Panc1 (cell line): ENCODE results near the gene ANO1. TPM values are rescaled to one million over a fixed set of nuclear protein-coding genes. Genes with fewer than 3 reads are reported as not detected.

Source experiments
- ATAC-seq: fragments of 200-7000 bp; cut with Tn5 transposase; 2 replicates; pipeline ENCODE4 v1.9.1; 2020; ENCODE audit warnings: mild to moderate bottlenecking, moderate library complexity
- BruUV-seq: library from RNA; stranded (reverse); fragments of 400-500 nt; replicated peaks from 2 replicates; lab custom pipeline; 2021; lab: Mats Ljungman, UMichigan
- CTCF ChIA-PET: fragments of 300-600 bp; sonication (Branson Sonifier 250); formaldehyde crosslinking; loops from one replicate; lab custom pipeline; 2022; ENCODE audit warnings: antibody characterized with exemption; lab: Charles Lee
- POLR2A ChIA-PET: fragments of 300-600 bp; sonication (Branson Sonifier 250); formaldehyde crosslinking; loops from one replicate; lab custom pipeline; 2022; ENCODE audit warnings: antibody characterized with exemption; lab: Charles Lee
- DNase-seq: peaks from one replicate; pipeline ENCODE4 v3.0.0-alpha.2; 2010; ENCODE audit warnings: low read depth, low spot score
- H3K27ac ChIP-seq: 2 replicates; pipeline ENCODE4 v1.5.1; 2011; ENCODE audit warnings: mild to moderate bottlenecking, low read length, inconsistent platforms
- H3K27me3 ChIP-seq: fragments of 200-500 bp; sonication (Bioruptor generic); 2 replicates; pipeline ENCODE4 v1.6.0; 2014; ENCODE audit warnings: low read length, inconsistent platforms; ENCODE audit not compliant: control insufficient read depth, insufficient read depth
- H3K36me3 ChIP-seq: fragments of 200-500 bp; sonication (Bioruptor generic); 2 replicates; pipeline ENCODE4 v1.5.1; 2014; ENCODE audit warnings: inconsistent platforms, mild to moderate bottlenecking, low read length, moderate library complexity; ENCODE audit not compliant: control insufficient read depth, insufficient read depth
- H3K4me1 ChIP-seq: 2 replicates; pipeline ENCODE4 v1.5.1; 2011; ENCODE audit warnings: inconsistent platforms, mild to moderate bottlenecking, low read length, moderate library complexity; ENCODE audit not compliant: control insufficient read depth, insufficient read depth
- H3K4me3 ChIP-seq, 2 experiments: 2 replicates each; pipeline ENCODE4 v1.5.1; 2011 to 2012; ENCODE audit warnings: low read depth in 2 of 2, low read length in 2 of 2, mild to moderate bottlenecking in 2 of 2, inconsistent platforms in 1 of 2, moderate library complexity in 1 of 2
- H3K9me3 ChIP-seq: fragments of 200-500 bp; sonication (Bioruptor generic); 2 replicates; pipeline ENCODE4 v1.5.1; 2014; ENCODE audit warnings: low read depth, mild to moderate bottlenecking, inconsistent platforms, low read length, moderate library complexity; ENCODE audit not compliant: control insufficient read depth, insufficient read depth
- CTCF ChIP-seq: fragments of 450-650 bp; IDR thresholded peaks from 2 replicates; pipeline ENCODE4 v1.5.1; 2017; ENCODE audit warnings: mild to moderate bottlenecking
- POLR2AphosphoS5 ChIP-seq: IDR thresholded peaks from 2 replicates; pipeline ENCODE4 v1.6.1; 2012; ENCODE audit warnings: mild to moderate bottlenecking, low read depth, low read length, moderate library complexity
- REST ChIP-seq, 2 experiments: IDR thresholded peaks; 2 replicates each; pipeline ENCODE4 v1.6.1; 2011 to 2012; ENCODE audit warnings: low read depth in 2 of 2, control low read depth in 1 of 2, low read length in 1 of 2, mild to moderate bottlenecking in 1 of 2, moderate library complexity in 1 of 2; ENCODE audit not compliant: insufficient read depth in 1 of 2
- SIN3A ChIP-seq: IDR thresholded peaks from 2 replicates; pipeline ENCODE4 v1.6.1; 2012; ENCODE audit warnings: low read depth, mild to moderate bottlenecking, low read length, moderate library complexity, borderline replicate concordance; ENCODE audit not compliant: insufficient read depth
- TCF7L2 ChIP-seq: IDR thresholded peaks from 2 replicates; pipeline ENCODE4 v1.6.1; 2011; ENCODE audit warnings: mild to moderate bottlenecking, low read depth, low read length, inconsistent platforms
- in situ Hi-C: cut with HindIII; loops from 2 replicates; pipeline ENCODE4 v1.10.0; 2016; ENCODE audit warnings: low sequenced_read_pairs, low pct_unique_long_range_greater_than_20kb
- intact Hi-C: fragments of 100-400 bp; cut with micrococcal nuclease; formaldehyde crosslinking; loops from one replicate; pipeline ENCODE4 v1.10.0; 2022; ENCODE audit not compliant: unreplicated experiment
- total RNA-seq: library from RNA; stranded (reverse); gene quantifications from one replicate; pipeline ENCODE4 v1.2.1, GENCODE V29; 2021; ENCODE audit not compliant: unreplicated experiment

The ANO1 gene
- total RNA-seq, 1 experiment from 2014 or later, result 2.3 TPM

GRCh38 chr11:70187771-70188170, 109.7 kb downstream of the ANO1 start:
- Histone ChIP-seq H3K27me3 (no peaks in the 10 kb centered on the region), H3K27ac (no peak overlapping the region), H3K36me3 (no peaks in the 10 kb centered on the region), H3K4me1 (no peaks in the 10 kb centered on the region), H3K4me3 (no peak overlapping the region), H3K9me3 (no peaks in the 10 kb centered on the region)
- no peak for TF ChIP-seq CTCF
- TF ChIP-seq TCF7L2, result no peak
- TF ChIP-seq REST (IDR thresholded peaks at IDR 0.05; ENCODE audit: insufficient read depth in 1 of 2, low read depth in 2 of 2, low read length in 1 of 2), result no peak
- TF ChIP-seq SIN3A, result no peak
- no peak for TF ChIP-seq POLR2AphosphoS5
- in situ Hi-C loops, result loop anchor here (10.0 to 25.0 kb wide), 2 partner anchors 83 to 225 kb away; no protein-coding TSS in a partner anchor
- no TSS peak for BruUV-seq
- ATAC-seq (no peak), DNase-seq (no peak)
- intact Hi-C loops, result no loop called here
- ChIA-PET POLR2A (interaction anchor here (0.6 kb wide), 1 partner anchor 10 kb away, joined by 3 read pairs; no protein-coding TSS in a partner anchor), CTCF (interaction anchor here (0.7 kb wide), 1 partner anchor 261 kb away, joined by 3 read pairs; no protein-coding TSS in a partner anchor)

- Histone ChIP-seq H3K36me3 (no peaks in the 10 kb centered on the region), H3K9me3 (no peaks in the 10 kb centered on the region), H3K4me1 (no peaks in the 10 kb centered on the region), H3K27me3 (no peaks in the 10 kb centered on the region), H3K27ac (no peak overlapping the region), H3K4me3 (no peak overlapping the region)
- CTCF ChIA-PET, result no interaction called here
- in situ Hi-C loops (loop anchor here (10.0 to 25.0 kb wide), 2 partner anchors 85 to 227 kb away; no protein-coding TSS in a partner anchor), intact Hi-C loops (loop anchor here (5.0 kb wide), 2 partner anchors 107 to 502 kb away; no protein-coding TSS in a partner anchor)
- POLR2A ChIA-PET, result no interaction called here
- no peak for DNase-seq
- no peak for TF ChIP-seq REST (IDR thresholded peaks at IDR 0.05; ENCODE audit: insufficient read depth in 1 of 2, low read depth in 2 of 2, low read length in 1 of 2)
- TF ChIP-seq TCF7L2, result no peak
- TF ChIP-seq POLR2AphosphoS5, result no peak
- TF ChIP-seq CTCF, result no peak
- TF ChIP-seq SIN3A, result no peak
- no peak for ATAC-seq
- BruUV-seq, result no TSS peak
Measured at GRCh38 chr11:70189622-70190021, 111.5 kb downstream of the ANO1 start.
